B cell (primary cell): Measurements from ENCODE around the gene NTN5.

Source experiments
- EZH2 ChIP-seq: IDR thresholded peaks from 2 replicates; pipeline ENCODE4 v1.6.1; 2012; ENCODE audit warnings: borderline replicate concordance, low read depth, mild to moderate bottlenecking, moderate library complexity, low read length; ENCODE audit not compliant: insufficient read depth, poor library complexity, severe bottlenecking
- TF ChIP-seq, protein P1 (sequence below): fragments of 200-600 bp; IDR thresholded peaks from one replicate; pipeline ENCODE4 v1.8.0; 2022; ENCODE audit warnings: antibody characterized with exemption, mild to moderate bottlenecking

GRCh38 chr19:48613852-48614435, 58.9 kb downstream of the NTN5 start:
- TF ChIP-seq, protein P1, sequence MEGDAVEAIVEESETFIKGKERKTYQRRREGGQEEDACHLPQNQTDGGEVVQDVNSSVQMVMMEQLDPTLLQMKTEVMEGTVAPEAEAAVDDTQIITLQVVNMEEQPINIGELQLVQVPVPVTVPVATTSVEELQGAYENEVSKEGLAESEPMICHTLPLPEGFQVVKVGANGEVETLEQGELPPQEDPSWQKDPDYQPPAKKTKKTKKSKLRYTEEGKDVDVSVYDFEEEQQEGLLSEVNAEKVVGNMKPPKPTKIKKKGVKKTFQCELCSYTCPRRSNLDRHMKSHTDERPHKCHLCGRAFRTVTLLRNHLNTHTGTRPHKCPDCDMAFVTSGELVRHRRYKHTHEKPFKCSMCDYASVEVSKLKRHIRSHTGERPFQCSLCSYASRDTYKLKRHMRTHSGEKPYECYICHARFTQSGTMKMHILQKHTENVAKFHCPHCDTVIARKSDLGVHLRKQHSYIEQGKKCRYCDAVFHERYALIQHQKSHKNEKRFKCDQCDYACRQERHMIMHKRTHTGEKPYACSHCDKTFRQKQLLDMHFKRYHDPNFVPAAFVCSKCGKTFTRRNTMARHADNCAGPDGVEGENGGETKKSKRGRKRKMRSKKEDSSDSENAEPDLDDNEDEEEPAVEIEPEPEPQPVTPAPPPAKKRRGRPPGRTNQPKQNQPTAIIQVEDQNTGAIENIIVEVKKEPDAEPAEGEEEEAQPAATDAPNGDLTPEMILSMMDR = no peak
- TF ChIP-seq EZH2 = no peak
